Endothelial cell of umbilical vein (primary cell): Measurements from ENCODE around the gene PROM1. TPM values are rescaled to one million over a fixed set of nuclear protein-coding genes. Genes with fewer than 3 reads are reported as not detected.

Source experiments
- Bru-seq: library from RNA; stranded (reverse); fragments of 400-500 nt; gene quantifications from one replicate; lab custom pipeline; 2021; lab: Mats Ljungman, UMichigan
- BruChase-seq, 2 experiments: library from RNA; stranded (reverse); fragments of 400-500 nt; gene quantifications; one replicate each; lab custom pipeline; 2021; lab: Mats Ljungman, UMichigan
- BruUV-seq: library from RNA; stranded (reverse); fragments of 400-500 nt; replicated peaks from 2 replicates; lab custom pipeline; 2021; lab: Mats Ljungman, UMichigan
- CTCF ChIA-PET: fragments of 300-600, 350-600 bp; sonication (Branson Sonifier 250); formaldehyde crosslinking; loops from one replicate; lab custom pipeline; 2021; ENCODE audit warnings: antibody characterized with exemption, inconsistent platforms; lab: Charles Lee
- POLR2A ChIA-PET: fragments of 300-600, 350-600 bp; sonication (Branson Sonifier 250); formaldehyde crosslinking; loops from one replicate; lab custom pipeline; 2021; ENCODE audit warnings: antibody characterized with exemption, inconsistent platforms; lab: Charles Lee
- DNase-seq: peaks from one replicate; pipeline ENCODE4 v3.0.0-alpha.2; 2011; ENCODE audit warnings: low read depth, low spot score
- FAIRE-seq: peaks from 2 replicates; lab custom pipeline; 2011; peaks lifted over from hg19 to GRCh38; lab: Jason Lieb, UNC
- H2AFZ ChIP-seq: 2 replicates; pipeline ENCODE4 v1.6.0; 2012; ENCODE audit warnings: low read depth, low read length, control low read depth, inconsistent platforms
- H3K27ac ChIP-seq: 2 replicates; pipeline ENCODE4 v1.5.1; 2011; ENCODE audit warnings: low read depth, mild to moderate bottlenecking, control low read depth, low read length, moderate library complexity; ENCODE audit not compliant: insufficient read depth
- H3K27me3 ChIP-seq, 2 experiments: 2 replicates each; pipeline versions ENCODE4 v1.6.0 to v1.6.1; 2011; ENCODE audit warnings: low read length in 2 of 2, mixed read lengths in 1 of 2; ENCODE audit not compliant: control insufficient read depth in 2 of 2, insufficient read depth in 2 of 2
- H3K36me3 ChIP-seq, 2 experiments: 2 replicates in 1 of 2; 3 replicates in 1 of 2; pipeline ENCODE4 v1.5.1; 2011; ENCODE audit warnings: low read length in 2 of 2, mild to moderate bottlenecking in 1 of 2, moderate library complexity in 1 of 2; ENCODE audit not compliant: control insufficient read depth in 2 of 2, insufficient read depth in 2 of 2; ENCODE audit errors: extremely low read depth in 1 of 2
- H3K4me1 ChIP-seq: 3 replicates; pipeline ENCODE4 v1.5.1; 2011; ENCODE audit warnings: mild to moderate bottlenecking, low read length; ENCODE audit not compliant: control insufficient read depth, insufficient read depth; ENCODE audit errors: extremely low read depth
- H3K4me2 ChIP-seq: 2 replicates; pipeline ENCODE4 v1.6.1; 2011; ENCODE audit warnings: low read length, control low read depth, mixed read lengths; ENCODE audit not compliant: insufficient read depth
- H3K4me3 ChIP-seq, 3 experiments: fragments of 200-600 bp in 1 of 3; sonication (generic), shearing (Covaris generic) in 1 of 3; replicated peaks in 1 of 3; 2 replicates each; pipeline ENCODE4 v1.5.1; 2011 to 2016; ENCODE audit warnings: control low read depth in 3 of 3, low read length in 3 of 3, mild to moderate bottlenecking in 2 of 3, inconsistent platforms in 1 of 3, low read depth in 1 of 3, moderate library complexity in 1 of 3; ENCODE audit not compliant: insufficient read depth in 1 of 3
- H3K79me2 ChIP-seq: 2 replicates; pipeline ENCODE4 v1.6.0; 2012; ENCODE audit warnings: low read length, inconsistent platforms; ENCODE audit not compliant: control insufficient read depth, insufficient read depth
- H3K9ac ChIP-seq: replicated peaks from 2 replicates; pipeline ENCODE3; 2011; ENCODE audit warnings: low read length, control low read depth; ENCODE audit not compliant: insufficient read depth; ENCODE audit errors: extremely low read depth
- H3K9me1 ChIP-seq: replicated peaks from 3 replicates; pipeline ENCODE4 v1.6.0; 2011; ENCODE audit warnings: mild to moderate bottlenecking, low read length; ENCODE audit not compliant: control insufficient read depth, insufficient read depth; ENCODE audit errors: extremely low read depth
- H3K9me3 ChIP-seq: replicated peaks from 2 replicates; pipeline ENCODE4 v1.5.1; 2012; ENCODE audit warnings: low read length, inconsistent platforms; ENCODE audit not compliant: control insufficient read depth, insufficient read depth
- H4K20me1 ChIP-seq: replicated peaks from 2 replicates; pipeline ENCODE3; 2011; ENCODE audit warnings: mild to moderate bottlenecking, low read length; ENCODE audit not compliant: control insufficient read depth, insufficient read depth; ENCODE audit errors: extremely low read depth
- CTCF ChIP-seq, 2 donors: IDR thresholded peaks; 1 replicate in 1 of 2; 2 replicates in 1 of 2; pipeline ENCODE4 v1.5.1; 2011; ENCODE audit warnings: low read length in 2 of 2, mild to moderate bottlenecking in 2 of 2, moderate library complexity in 2 of 2, control low read depth in 1 of 2, inconsistent platforms in 1 of 2, low read depth in 1 of 2; ENCODE audit not compliant: insufficient read depth in 1 of 2; ENCODE audit errors: extremely low read depth in 1 of 2
- EZH2 ChIP-seq: IDR thresholded peaks from 2 replicates; pipeline ENCODE4 v1.6.1; 2012; ENCODE audit warnings: borderline replicate concordance, low read depth, mild to moderate bottlenecking, moderate library complexity, low read length, inconsistent platforms; ENCODE audit not compliant: severe bottlenecking
- FOS ChIP-seq: IDR thresholded peaks from 2 replicates; pipeline ENCODE4 v1.6.1; 2011; ENCODE audit warnings: mild to moderate bottlenecking, low read length, moderate library complexity, borderline replicate concordance; ENCODE audit not compliant: insufficient read depth
- GATA2 ChIP-seq: IDR thresholded peaks from 2 replicates; pipeline ENCODE4 v1.7.0; 2011; ENCODE audit warnings: low read depth, mild to moderate bottlenecking, moderate library complexity, mixed read lengths, low read length; ENCODE audit not compliant: insufficient read length, insufficient read depth
- JUN ChIP-seq: IDR thresholded peaks from 2 replicates; pipeline ENCODE4 v1.6.1; 2011; ENCODE audit warnings: borderline replicate concordance, low read depth; ENCODE audit not compliant: insufficient read length, insufficient read depth
- MAX ChIP-seq: IDR thresholded peaks from 2 replicates; pipeline ENCODE4 v1.6.1; 2011; ENCODE audit not compliant: insufficient read depth, insufficient read length
- MYC ChIP-seq: IDR thresholded peaks from one replicate; pipeline ENCODE4 v1.6.1; 2011; ENCODE audit warnings: mild to moderate bottlenecking, low read depth, low read length
- POLR2A ChIP-seq: IDR thresholded peaks from 2 replicates; pipeline ENCODE4 v1.6.1; 2012; ENCODE audit warnings: low read depth, mild to moderate bottlenecking, control low read depth, low read length
- POLR2AphosphoS5 ChIP-seq: IDR thresholded peaks from 2 replicates; pipeline ENCODE4 v1.6.1; 2012; ENCODE audit warnings: low read depth, mild to moderate bottlenecking, control low read depth, low read length, moderate library complexity; ENCODE audit not compliant: insufficient read depth
- dilution Hi-C: fragments of 300-500 bp; cut with MboI; formaldehyde crosslinking; loops from one replicate; pipeline ENCODE4 v1.15.0; 2019; ENCODE audit warnings: low sequenced_read_pairs; ENCODE audit not compliant: extremely low pct_ligation_motif_present
- intact Hi-C: fragments of 100-400 bp; cut with micrococcal nuclease; formaldehyde crosslinking; loops from one replicate; pipeline ENCODE4 v1.10.0; 2022
- long read RNA-seq: library from polyadenylated mRNA; stranded (forward); transcript quantifications from one replicate; pipeline ENCODE4 v2.0.0, GENCODE V29; 2021
- polyA minus RNA-seq, 3 experiments: library from RNA; depleted of rRNA, polyadenylated mRNA; stranded (reverse); fragments of >200 nt; gene quantifications; 1 replicate in 1 of 3; 2 replicates in 2 of 3; pipeline ENCODE4 v1.2.3, GENCODE V29; 2011
- polyA plus RNA-seq, 4 experiments: library from polyadenylated mRNA; depleted of rRNA in 3 of 4; stranded (reverse) in 3 of 4; unstranded in 1 of 4; fragments of >200 nt; gene quantifications; 2 replicates each; pipeline versions ENCODE4 v1.2.1 to v1.2.3, GENCODE V29; 2011 to 2012; ENCODE audit warnings: missing spikeins in 1 of 4
- total RNA-seq: library from RNA; stranded (reverse); gene quantifications from 2 replicates; pipeline ENCODE4 v1.2.3, GENCODE V29; 2021

Gene PROM1
- 1.7 TPM in 1 of 2 replicates, not detected in the other for total RNA-seq
- polyA plus RNA-seq: 0.33 and 0.36 TPM in 2 replicates
- 0.18 and 0.50 TPM in 2 replicates for polyA plus RNA-seq (2011; cell fraction: cytosol; rRNA removed)
- 0.67 and 0.77 TPM in 2 replicates for polyA plus RNA-seq (2011; cell fraction: nucleus; rRNA removed)
- not detected in 2 replicates for polyA plus RNA-seq (2012)
- polyA minus RNA-seq: 1.3 and 1.6 TPM in 2 replicates
- polyA minus RNA-seq (2011; cell fraction: cytosol; rRNA and poly(A)+ RNA removed): not detected
- 0.72 and 0.96 TPM in 2 replicates for polyA minus RNA-seq (2011; cell fraction: nucleus; rRNA and poly(A)+ RNA removed)
- percentile 25 among the genes with signal in this experiment for Bru-seq, nascent RNA
- percentile 11 among the genes with signal in this experiment for BruChase-seq, experiment 1, labeled RNA remaining after a 6-hour chase
- BruChase-seq, experiment 2, labeled RNA remaining after a 2-hour chase: percentile 9 among the genes with signal in this experiment
- long read RNA-seq: 0 reads

GRCh38 chr4:16083241-16084191, at the start of gene PROM1:
TSS of gene PROM1 (minus strand) at chr4:16084023. CDS start at chr4:16075906, 8,117 bp downstream.
- peak within 1 kb of the TSS; percentile 5 to 36 (median 34) for H3K4me3 ChIP-seq
- ChIA-PET CTCF (interaction anchor here (1.3 kb wide), 1 partner anchor 122 kb away, joined by 3 read pairs; no protein-coding TSS in a partner anchor), POLR2A (no interaction called here)
- H3K9ac ChIP-seq: no peak within 1 kb of the TSS
- H3K36me3 ChIP-seq: no peaks in the 10 kb centered on the region
- intact Hi-C loops: loop anchor here (2.0 kb wide), 1 partner anchor 115 kb away; no protein-coding TSS in a partner anchor
- H4K20me1 ChIP-seq: no peaks in the 10 kb centered on the region
- dilution Hi-C loops: no loop called here
- H3K4me2 ChIP-seq: peak within 1 kb of the TSS; percentile 42
- no peak within 1 kb of the TSS for H3K27ac ChIP-seq
- no TSS peak for BruUV-seq
- peaks cover 6% of the 10 kb centered on the region for H3K4me1 ChIP-seq
- TF ChIP-seq EZH2 (peak; percentile 42), POLR2A (no peak)
- H3K9me1 ChIP-seq: no peaks in the 10 kb centered on the region
- H2AFZ ChIP-seq: peak within 1 kb of the TSS; percentile 61
- H3K79me2 ChIP-seq: no peaks in the 10 kb centered on the region
- peaks cover 49 to 58% of the 10 kb centered on the region in 2 experiments for H3K27me3 ChIP-seq
- DNase-seq (no peak), FAIRE-seq (no peak)
- H3K9me3 ChIP-seq: no peaks in the 10 kb centered on the region

GRCh38 chr4:16133406-16133805, 49.6 kb upstream of the PROM1 start:
- Histone ChIP-seq H3K9me1 (no peaks in the 10 kb centered on the region), H3K4me3 (no peak overlapping the region), H3K27ac (no peak overlapping the region), H3K4me1 (no peaks in the 10 kb centered on the region), H2AFZ (no peak overlapping the region), H3K4me2 (no peak overlapping the region), H3K27me3 (peaks cover 0 to 6% of the 10 kb centered on the region in 2 experiments), H3K79me2 (no peaks in the 10 kb centered on the region), H3K36me3 (no peaks in the 10 kb centered on the region), H4K20me1 (no peaks in the 10 kb centered on the region), H3K9me3 (no peaks in the 10 kb centered on the region), H3K9ac (no peak overlapping the region)
- CTCF ChIA-PET: no interaction called here
- TF ChIP-seq POLR2AphosphoS5 (no peak), GATA2 (no peak), FOS (no peak), MAX (no peak), POLR2A (no peak), JUN (no peak), EZH2 (no peak), CTCF (IDR thresholded peaks at IDR 0.05; ENCODE audit: extremely low read depth in 1 of 2, insufficient read depth in 1 of 2, low read depth in 1 of 2, low read length in 2 of 2) (no peak), MYC (no peak)
- no TSS peak for BruUV-seq
- FAIRE-seq (no peak), DNase-seq (no peak)
- POLR2A ChIA-PET: no interaction called here
- dilution Hi-C loops (no loop called here), intact Hi-C loops (no loop called here)
